HT-29 (cell line): Measurements from ENCODE around the gene CD274. TPM values are rescaled to one million over a fixed set of nuclear protein-coding genes. Genes with fewer than 3 reads are reported as not detected.

Experiments used
- total RNA-seq: library from RNA; depleted of rRNA; stranded (reverse); fragments of >200 nt; shearing (Covaris generic); gene quantifications from 2 replicates; pipeline ENCODE4 v1.2.3, GENCODE V29; 2014; rRNA removed

CD274 gene
- total RNA-seq, 1 experiment from 2014 or later, result 0.33 TPM

Other genes with a start within 250 kb of the CD274 start
- 0.20 TPM in 1 of 2 replicates, not detected in the other for gene INSL4, start 219.1 kb upstream of the CD274 start, total RNA-seq
- not detected in 2 replicates for gene RLN2, start 145.8 kb upstream of the CD274 start, total RNA-seq
- gene RLN1, start 110.7 kb upstream of the CD274 start, total RNA-seq, result not detected in 2 replicates
- gene PLGRKT, start 12.6 kb upstream of the CD274 start, total RNA-seq, result 4.1 TPM in 2 replicates
- not detected in 2 replicates for gene PDCD1LG2, start 60.0 kb downstream of the CD274 start, total RNA-seq
- gene RIC1, start 178.6 kb downstream of the CD274 start, total RNA-seq, result 8.9 and 11.6 TPM in 2 replicates